C4-2B (cell line): ENCODE data around the gene MYL10.

Source experiments
- H3K27ac ChIP-seq: fragments of 450-650 bp; 2 replicates; pipeline ENCODE4 v1.5.1; 2017
- ZFX ChIP-seq: fragments of 450-650 bp; IDR thresholded peaks from 2 replicates; pipeline ENCODE4 v1.6.1; 2017
- TF ChIP-seq, protein P1 (sequence below): fragments of 450-650 bp; conservative IDR thresholded peaks from 2 replicates; pipeline ENCODE4 v1.5.1; 2017; ENCODE audit warnings: mild to moderate bottlenecking

Gene MYL10

DNA sequence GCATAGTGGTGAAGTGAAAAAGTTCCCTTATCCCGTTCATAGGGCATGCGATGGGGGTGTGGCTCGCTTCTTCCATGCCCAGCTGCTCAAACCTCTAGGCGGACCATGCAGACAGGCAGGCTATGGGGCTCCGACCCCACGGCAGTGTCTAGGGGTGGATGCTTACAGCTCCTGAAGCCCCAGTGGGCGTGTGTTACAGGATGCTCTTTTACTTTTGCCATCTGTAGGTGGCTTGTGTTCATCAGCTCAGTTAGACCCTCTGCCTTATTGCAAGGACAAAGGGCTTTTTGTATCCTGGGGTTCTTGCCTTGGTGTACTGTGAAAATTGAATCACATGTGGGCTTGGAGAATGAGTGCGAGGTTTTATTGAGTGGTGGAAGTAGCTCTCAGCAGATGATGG, at the start of gene MYL10:
Gene MYL10 (minus strand): TSS at position 126 of the 400 bp plus-strand sequence. CDS start 178 bp downstream, outside the sequence.
- TF ChIP-seq, protein P1, sequence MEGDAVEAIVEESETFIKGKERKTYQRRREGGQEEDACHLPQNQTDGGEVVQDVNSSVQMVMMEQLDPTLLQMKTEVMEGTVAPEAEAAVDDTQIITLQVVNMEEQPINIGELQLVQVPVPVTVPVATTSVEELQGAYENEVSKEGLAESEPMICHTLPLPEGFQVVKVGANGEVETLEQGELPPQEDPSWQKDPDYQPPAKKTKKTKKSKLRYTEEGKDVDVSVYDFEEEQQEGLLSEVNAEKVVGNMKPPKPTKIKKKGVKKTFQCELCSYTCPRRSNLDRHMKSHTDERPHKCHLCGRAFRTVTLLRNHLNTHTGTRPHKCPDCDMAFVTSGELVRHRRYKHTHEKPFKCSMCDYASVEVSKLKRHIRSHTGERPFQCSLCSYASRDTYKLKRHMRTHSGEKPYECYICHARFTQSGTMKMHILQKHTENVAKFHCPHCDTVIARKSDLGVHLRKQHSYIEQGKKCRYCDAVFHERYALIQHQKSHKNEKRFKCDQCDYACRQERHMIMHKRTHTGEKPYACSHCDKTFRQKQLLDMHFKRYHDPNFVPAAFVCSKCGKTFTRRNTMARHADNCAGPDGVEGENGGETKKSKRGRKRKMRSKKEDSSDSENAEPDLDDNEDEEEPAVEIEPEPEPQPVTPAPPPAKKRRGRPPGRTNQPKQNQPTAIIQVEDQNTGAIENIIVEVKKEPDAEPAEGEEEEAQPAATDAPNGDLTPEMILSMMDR = no peak
- no peak for TF ChIP-seq ZFX
- no peak within 1 kb of the TSS for H3K27ac ChIP-seq

DNA sequence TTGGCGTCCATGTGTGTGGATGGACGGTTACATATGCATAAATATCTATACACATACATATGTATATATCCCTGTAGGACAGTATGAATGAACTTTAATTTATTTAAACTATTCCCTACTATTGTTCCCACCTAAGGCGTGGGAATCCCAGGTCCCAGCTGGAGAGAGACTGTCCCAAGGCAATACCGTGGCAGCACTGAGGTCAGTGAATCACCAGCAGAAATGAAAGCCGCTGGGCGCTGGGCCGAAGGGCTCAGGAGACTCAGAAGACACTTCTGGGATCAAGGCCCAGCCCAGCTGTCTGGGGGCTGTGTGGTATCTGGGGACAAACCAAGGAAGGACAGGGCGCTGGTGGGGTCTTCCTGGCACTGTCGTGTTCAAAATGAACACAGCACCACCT, 49.6 kb upstream of the MYL10 start:
- TF ChIP-seq ZFX = no peak
- TF ChIP-seq, protein P1 = no peak
- H3K27ac ChIP-seq = no peak overlapping the region

DNA sequence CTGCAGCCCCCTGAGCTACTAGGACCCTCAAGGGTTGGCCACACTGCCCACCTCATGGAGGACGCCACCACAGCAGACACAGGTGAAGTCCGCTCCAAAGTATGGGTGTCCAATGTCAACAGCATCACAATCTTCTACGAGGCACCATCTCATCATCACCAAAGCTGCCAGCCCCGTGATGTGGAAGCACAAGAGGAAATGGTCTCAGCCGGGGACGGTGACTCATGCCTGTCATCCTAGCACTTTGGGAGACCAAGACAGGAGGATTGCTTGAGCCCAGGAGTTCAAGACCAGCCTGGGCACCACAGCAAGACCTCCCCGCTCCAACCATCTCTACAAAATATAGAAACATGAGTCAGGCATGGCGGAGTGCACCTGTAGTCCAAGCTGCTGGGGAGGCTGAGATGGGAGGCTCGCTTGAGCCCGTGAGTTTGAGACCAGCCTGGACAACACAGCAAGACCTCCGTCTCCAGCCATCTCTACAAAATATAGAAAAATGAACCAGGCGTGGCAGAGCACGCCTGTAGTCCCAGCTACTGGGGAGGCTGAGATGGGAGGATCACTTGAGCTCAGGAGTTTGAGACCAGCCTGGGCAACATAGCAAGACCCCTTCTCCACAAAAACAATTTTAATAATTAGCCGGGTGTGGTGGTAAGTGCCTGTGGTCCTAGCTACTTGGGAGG, 48.8 kb upstream of the MYL10 start:
- H3K27ac ChIP-seq = no peak overlapping the region
- no peak for TF ChIP-seq ZFX
- TF ChIP-seq, protein P1 = no peak

DNA sequence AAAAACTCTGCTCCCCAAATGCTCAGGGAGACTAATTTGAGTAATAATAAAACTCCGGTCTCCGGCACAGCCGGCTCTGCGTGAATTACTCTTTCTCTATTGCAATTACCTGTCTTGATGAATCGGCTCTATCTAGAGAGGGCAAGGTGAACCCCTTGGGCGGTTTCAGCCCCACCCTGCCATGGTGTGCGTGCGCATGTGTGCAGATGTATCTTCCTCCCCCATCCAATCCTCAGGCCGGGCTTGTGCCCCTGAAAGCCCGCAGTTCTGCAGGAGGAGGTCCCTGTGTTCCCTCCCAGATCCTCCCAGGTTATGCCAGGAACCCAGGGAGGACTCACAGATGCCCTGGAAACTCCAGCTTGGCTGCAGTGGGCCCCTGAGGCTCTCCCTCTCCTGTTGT, 48.3 kb upstream of the MYL10 start:
- H3K27ac ChIP-seq = no peak overlapping the region
- TF ChIP-seq, protein P1 = no peak
- TF ChIP-seq ZFX = no peak

DNA sequence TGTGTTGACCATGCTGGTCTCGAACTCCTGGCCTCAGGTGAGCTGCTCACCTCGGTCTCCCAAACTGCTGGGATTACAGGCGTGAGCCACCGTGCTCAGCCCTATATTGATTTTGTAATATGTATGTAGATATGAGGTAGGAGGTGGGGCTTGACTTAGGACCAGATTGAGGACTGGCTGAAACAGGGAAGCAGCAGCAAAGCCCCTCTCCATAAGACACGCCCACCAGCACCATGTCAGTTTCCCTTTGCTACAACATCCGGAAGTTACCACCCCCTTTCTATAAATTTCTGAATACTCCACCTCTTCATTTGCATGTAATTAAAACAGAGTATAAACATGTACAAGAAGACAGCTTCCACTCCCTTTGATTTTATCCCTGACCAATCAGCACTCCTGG, 47.9 kb upstream of the MYL10 start:
- TF ChIP-seq ZFX = no peak
- TF ChIP-seq, protein P1 = no peak
- no peak overlapping the region for H3K27ac ChIP-seq

DNA sequence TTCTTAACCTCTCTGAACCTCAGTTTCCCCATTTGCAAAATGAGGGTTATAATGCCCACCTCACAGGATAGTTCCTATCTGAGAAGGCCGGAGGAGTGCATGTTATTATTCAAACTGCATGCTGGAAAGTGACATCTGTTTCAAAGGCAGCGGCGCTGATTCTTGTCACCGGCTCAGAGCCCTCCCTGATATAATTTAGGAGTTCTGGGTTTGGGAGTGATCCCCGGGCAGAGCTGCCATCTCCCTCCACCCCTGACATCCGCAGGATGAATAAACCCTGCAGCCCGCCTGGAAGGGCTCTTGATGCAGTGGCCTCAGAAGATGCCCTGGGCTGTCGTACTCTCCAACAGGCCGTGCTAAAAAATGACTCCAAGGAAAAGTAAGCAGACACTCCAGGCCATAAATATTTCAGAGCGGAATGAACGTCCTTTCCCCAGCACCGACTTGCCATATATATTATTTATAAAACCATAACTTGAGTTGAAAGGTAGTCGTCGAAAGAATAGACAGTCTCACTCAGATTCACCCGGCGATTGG, 47.0 kb upstream of the MYL10 start:
- H3K27ac ChIP-seq = no peak overlapping the region
- TF ChIP-seq ZFX = no peak
- TF ChIP-seq, protein P1 = no peak

DNA sequence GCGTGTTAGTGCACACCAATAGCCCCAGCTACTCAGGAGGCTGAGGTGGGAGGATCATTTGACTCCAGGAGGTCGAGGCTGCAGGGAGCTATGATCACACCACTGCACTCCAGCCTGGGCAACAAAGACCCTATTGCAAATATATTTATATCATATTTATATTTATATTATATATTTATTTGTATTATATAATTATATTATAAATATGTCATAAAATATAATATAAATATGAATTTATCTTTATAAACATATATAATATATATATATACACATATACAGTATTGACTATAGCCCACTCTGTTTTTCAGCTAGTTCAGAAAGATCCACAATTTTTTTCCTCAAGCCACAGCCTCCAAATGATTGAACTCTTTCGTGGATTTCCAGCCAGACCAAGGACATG, 45.3 kb upstream of the MYL10 start:
- H3K27ac ChIP-seq = no peak overlapping the region

More for the DNA sequence above, 45.3 kb upstream of the MYL10 start:
- TF ChIP-seq ZFX = no peak
- TF ChIP-seq, protein P1 = no peak
